Measurements from ENCODE around the gene APBA2. TPM values are rescaled to one million over a fixed set of nuclear protein-coding genes. Genes with fewer than 3 reads are reported as not detected.
"Not testable (repeated sequence)": the region's sequence is repeated elsewhere in the genome, so short reads cannot be mapped to it uniquely, and the experiment has no call there.

Gene APBA2
- total RNA-seq, result 10 to 100 TPM; 15.5 to 33.8 (median 19.2) TPM
- 1 to 10 TPM; 5.8 to 6.6 (median 6.4) TPM for polyA plus RNA-seq
- long read RNA-seq, donor 1, result 0 reads
- long read RNA-seq, donor 2, result 0 reads

DNA sequence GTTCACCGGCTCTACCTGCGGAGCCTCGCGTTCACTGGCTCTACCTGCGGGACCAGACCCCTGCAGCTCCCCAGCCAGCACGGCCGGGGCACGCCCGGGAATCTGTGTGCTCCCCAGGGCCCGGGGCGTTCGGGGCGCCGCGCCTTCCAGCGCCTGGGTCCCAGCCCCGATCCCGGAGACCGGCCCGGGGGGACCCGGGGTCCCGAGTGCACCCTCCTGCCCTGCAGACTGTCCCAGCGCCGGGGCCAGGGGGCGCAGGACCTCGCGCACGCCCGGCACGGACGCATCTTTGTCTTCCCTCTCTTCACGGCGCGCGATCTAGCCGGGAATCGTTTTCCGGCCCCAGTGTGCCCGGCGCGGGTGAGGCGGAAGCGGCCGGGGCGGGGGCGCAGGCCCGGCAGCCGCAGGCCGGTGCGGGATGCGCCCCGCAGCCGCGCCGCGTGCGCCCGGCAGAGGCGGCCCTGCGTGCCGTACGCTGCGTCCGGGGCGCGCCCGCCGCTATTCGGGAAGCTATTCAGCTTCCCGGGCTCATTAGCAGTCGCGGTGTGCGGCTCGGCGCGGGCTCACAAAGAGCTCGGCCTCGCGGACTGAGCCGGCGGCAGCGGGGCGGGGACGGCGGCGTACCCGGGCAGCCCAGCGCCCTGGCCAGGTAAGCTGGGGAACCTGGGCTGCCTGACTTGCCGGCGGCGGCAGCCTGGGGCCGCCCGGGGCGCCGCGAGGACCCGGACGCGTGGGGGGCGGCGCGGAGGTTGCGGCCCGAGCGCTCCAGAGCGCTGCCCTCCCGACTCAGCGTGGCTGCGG lies at the start of gene APBA2:
TSS of gene APBA2 (plus strand) at position 345 of the 801 bp plus-strand sequence. CDS start 167,911 bp downstream, outside the sequence.
- peak; percentile 83 for DNase-seq
- Histone ChIP-seq H3K4me1 (peaks cover 0 to 36% (median 19%) of the 10 kb centered on the region in 6 donors), H3K36me3 (no peaks in the 10 kb centered on the region)

DNA sequence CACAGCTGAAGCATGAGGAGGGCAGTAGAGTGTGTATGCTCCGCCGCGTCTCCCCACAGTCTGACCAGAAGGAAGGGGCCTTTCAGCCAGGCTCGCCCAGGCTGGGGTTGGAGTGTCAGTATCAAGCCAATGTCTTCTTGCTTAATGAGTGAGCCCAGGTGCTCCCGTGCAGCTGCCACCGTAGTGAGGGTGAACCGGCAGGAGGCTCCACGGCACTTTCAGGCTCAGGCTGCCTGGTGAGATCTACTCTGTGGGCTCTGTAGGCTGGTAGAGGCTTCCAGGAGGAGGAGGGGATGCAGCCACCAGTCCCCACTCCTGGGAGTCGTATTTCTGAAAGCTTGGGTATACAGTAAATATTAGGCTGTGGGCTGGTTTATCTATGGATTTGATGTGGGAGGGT lies 45.5 kb upstream of the APBA2 start:
- H3K27me3 ChIP-seq (replicated peaks in 1 of 7); H3K27ac ChIP-seq; intact Hi-C loops (cut with DNase I; ENCODE audit: low total_unique reads); H3K36me3 ChIP-seq; H3K9me3 ChIP-seq; H3K4me3 ChIP-seq; DNase-seq; H3K4me1 ChIP-seq: not testable (repeated sequence)
- 82 to 100% (median 90%) methylated on average over 4 to 8 of the region's 9 CpGs; no CpG with 5 or more reads in 1 of the 5 donors for WGBS, 5 donors

More for the DNA sequence above, at the start of gene APBA2:
- intact Hi-C loops (cut with DNase I; ENCODE audit: low total_unique reads), result no loop called here
- H3K4me3 ChIP-seq, result peak within 1 kb of the TSS; percentile 35 to 75 (median 49)
- peaks cover 0 to 37% (median 18%) of the 10 kb centered on the region in 7 donors for H3K27me3 ChIP-seq (replicated peaks in 1 of 7)
- no peaks in the 10 kb centered on the region for H3K9me3 ChIP-seq
- peak in 2 of 3 donors; percentile 32 to 39 for TF ChIP-seq POLR2AphosphoS5 (IDR thresholded peaks at IDR 0.05)
- TF ChIP-seq, protein P1, sequence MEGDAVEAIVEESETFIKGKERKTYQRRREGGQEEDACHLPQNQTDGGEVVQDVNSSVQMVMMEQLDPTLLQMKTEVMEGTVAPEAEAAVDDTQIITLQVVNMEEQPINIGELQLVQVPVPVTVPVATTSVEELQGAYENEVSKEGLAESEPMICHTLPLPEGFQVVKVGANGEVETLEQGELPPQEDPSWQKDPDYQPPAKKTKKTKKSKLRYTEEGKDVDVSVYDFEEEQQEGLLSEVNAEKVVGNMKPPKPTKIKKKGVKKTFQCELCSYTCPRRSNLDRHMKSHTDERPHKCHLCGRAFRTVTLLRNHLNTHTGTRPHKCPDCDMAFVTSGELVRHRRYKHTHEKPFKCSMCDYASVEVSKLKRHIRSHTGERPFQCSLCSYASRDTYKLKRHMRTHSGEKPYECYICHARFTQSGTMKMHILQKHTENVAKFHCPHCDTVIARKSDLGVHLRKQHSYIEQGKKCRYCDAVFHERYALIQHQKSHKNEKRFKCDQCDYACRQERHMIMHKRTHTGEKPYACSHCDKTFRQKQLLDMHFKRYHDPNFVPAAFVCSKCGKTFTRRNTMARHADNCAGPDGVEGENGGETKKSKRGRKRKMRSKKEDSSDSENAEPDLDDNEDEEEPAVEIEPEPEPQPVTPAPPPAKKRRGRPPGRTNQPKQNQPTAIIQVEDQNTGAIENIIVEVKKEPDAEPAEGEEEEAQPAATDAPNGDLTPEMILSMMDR (IDR thresholded peaks at IDR 0.05 in 8 of 11, conservative IDR thresholded peaks at IDR 0.05 in 3 of 11), result no peak
- 1 to 3% (median 1%) methylated on average over 55 to 109 of the region's 109 CpGs; no CpG with 5 or more reads in 1 of the 5 donors for WGBS, 5 donors
- H3K27ac ChIP-seq, result peak within 1 kb of the TSS in 5 of 8 donors; percentile 20 to 78 (median 67)

- H3K4me3 ChIP-seq; H3K27ac ChIP-seq; H3K9me3 ChIP-seq; H3K27me3 ChIP-seq (replicated peaks in 1 of 7); DNase-seq; intact Hi-C loops (cut with DNase I; ENCODE audit: low total_unique reads); H3K4me1 ChIP-seq; H3K36me3 ChIP-seq: not testable (repeated sequence)
- WGBS, 5 donors, result 87 to 90% (median 88%) methylated on average over 11 of the region's 11 CpGs
Observed at GRCh38 chr15:28842210-28842609, 43.6 kb upstream of the APBA2 start.

DNA sequence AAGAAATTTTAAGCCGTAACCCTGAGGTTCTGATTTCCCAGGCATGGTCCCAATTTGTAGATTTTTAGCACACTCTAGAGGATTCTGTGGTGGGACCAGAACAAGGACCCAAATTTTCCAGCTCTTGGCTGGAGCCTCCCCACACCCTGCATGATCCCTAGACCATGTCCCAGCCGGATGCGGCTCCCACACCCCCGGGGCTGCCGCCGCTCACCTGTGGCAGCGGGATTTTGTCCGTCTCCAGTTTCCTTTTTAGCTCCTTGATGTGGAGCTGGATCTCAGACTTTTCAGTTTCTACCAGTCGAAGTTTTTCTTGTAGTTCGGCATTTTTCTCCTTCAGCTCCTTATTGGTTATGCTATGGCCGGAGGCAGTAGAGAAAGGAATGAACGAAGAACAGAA lies 42.3 kb upstream of the APBA2 start:
- intact Hi-C loops (cut with DNase I; ENCODE audit: low total_unique reads); H3K27me3 ChIP-seq (replicated peaks in 1 of 7); H3K36me3 ChIP-seq; H3K4me1 ChIP-seq; H3K9me3 ChIP-seq; H3K27ac ChIP-seq; H3K4me3 ChIP-seq; DNase-seq: not testable (repeated sequence)
- WGBS, 5 donors, result 93 to 97% (median 95%) methylated on average over 12 of the region's 12 CpGs

GRCh38 chr15:28844147-28844546 lies 41.6 kb upstream of the APBA2 start:
- DNase-seq; H3K27ac ChIP-seq; H3K36me3 ChIP-seq; H3K4me1 ChIP-seq; H3K9me3 ChIP-seq; intact Hi-C loops (cut with DNase I; ENCODE audit: low total_unique reads); H3K4me3 ChIP-seq; H3K27me3 ChIP-seq (replicated peaks in 1 of 7): not testable (repeated sequence)
- 74 to 89% (median 86%) methylated on average over 7 to 12 of the region's 14 CpGs for whole genome bisulfite sequencing, 5 donors

DNA sequence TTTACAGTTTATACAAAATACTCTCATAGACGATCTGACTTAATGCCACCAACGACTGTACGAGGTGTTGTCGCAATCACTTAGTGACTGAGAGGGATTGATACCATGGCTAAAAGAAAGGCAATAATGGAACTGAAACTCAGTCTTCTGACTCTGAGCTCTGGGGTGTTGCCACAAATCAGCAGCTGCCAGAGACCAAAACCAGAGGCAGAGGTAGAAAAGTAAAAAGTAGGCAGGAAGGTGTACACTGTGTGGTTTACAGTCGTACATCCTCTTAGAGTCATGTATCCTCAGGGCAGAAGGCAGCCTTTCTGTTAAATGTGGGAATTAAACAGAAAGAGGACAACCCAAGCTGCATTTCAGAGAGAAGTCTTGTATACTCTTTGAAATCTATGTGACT lies 38.5 kb upstream of the APBA2 start:
- H3K4me3 ChIP-seq; H3K9me3 ChIP-seq; intact Hi-C loops (cut with DNase I; ENCODE audit: low total_unique reads); H3K4me1 ChIP-seq; DNase-seq; H3K36me3 ChIP-seq; H3K27me3 ChIP-seq (replicated peaks in 1 of 7); H3K27ac ChIP-seq: not testable (repeated sequence)
- 49 to 59% (median 56%) methylated on average over 1 to 5 of the region's 5 CpGs for WGBS, 5 donors

GRCh38 chr15:28847959-28848358 lies 37.8 kb upstream of the APBA2 start:
- H3K4me1 ChIP-seq; H3K9me3 ChIP-seq; H3K27me3 ChIP-seq (replicated peaks in 1 of 7); H3K36me3 ChIP-seq; H3K27ac ChIP-seq; intact Hi-C loops (cut with DNase I; ENCODE audit: low total_unique reads); DNase-seq; H3K4me3 ChIP-seq: not testable (repeated sequence)
- 79 to 98% (median 95%) methylated on average over 4 to 9 of the region's 9 CpGs for WGBS, 5 donors

GRCh38 chr15:28848521-28848920 lies 37.3 kb upstream of the APBA2 start, which contains the start of gene GOLGA6L7:
Gene GOLGA6L7 (minus strand): TSS chr15:28848644. CDS start chr15:28848549, 95 bp downstream.
- intact Hi-C loops (cut with DNase I; ENCODE audit: low total_unique reads); H3K4me3 ChIP-seq; H3K27me3 ChIP-seq (replicated peaks in 1 of 7); H3K27ac ChIP-seq; H3K36me3 ChIP-seq; H3K4me1 ChIP-seq; H3K9me3 ChIP-seq; DNase-seq: not testable (repeated sequence)
- 91 to 96% (median 95%) methylated on average over 13 of the region's 13 CpGs for WGBS, 5 donors

GRCh38 chr15:28849271-28849670 lies 36.5 kb upstream of the APBA2 start:
- DNase-seq; H3K27me3 ChIP-seq (replicated peaks in 1 of 7); H3K27ac ChIP-seq; intact Hi-C loops (cut with DNase I; ENCODE audit: low total_unique reads); H3K4me3 ChIP-seq; H3K4me1 ChIP-seq; H3K9me3 ChIP-seq; H3K36me3 ChIP-seq: not testable (repeated sequence)
- WGBS, 5 donors, result 95 to 98% (median 97%) methylated on average over 2 to 13 of the region's 17 CpGs

- WGBS, 5 donors, result 95 to 100% (median 98%) methylated on average over 2 to 31 of the region's 31 CpGs
- H3K4me1 ChIP-seq; H3K4me3 ChIP-seq; DNase-seq; H3K9me3 ChIP-seq; H3K27ac ChIP-seq; H3K27me3 ChIP-seq (replicated peaks in 1 of 7); intact Hi-C loops (cut with DNase I; ENCODE audit: low total_unique reads); H3K36me3 ChIP-seq: not testable (repeated sequence)
Observed at GRCh38 chr15:28849766-28850165, 36.0 kb upstream of the APBA2 start.
